CD14-positive monocyte (primary cell): ENCODE data around the gene THSD4. TPM values are rescaled to one million over a fixed set of nuclear protein-coding genes. Genes with fewer than 3 reads are reported as not detected.

Experiments
- DNase-seq, 3 donors: peaks; one replicate each; pipeline ENCODE4 v3.0.0-alpha.2; 2011 to 2022
- H2AFZ ChIP-seq: 2 replicates; pipeline ENCODE4 v1.6.0; 2012; ENCODE audit warnings: mild to moderate bottlenecking, low read depth, low read length, inconsistent platforms; ENCODE audit not compliant: insufficient read depth, poor library complexity, severe bottlenecking
- H3K27ac ChIP-seq, 2 donors: 1 replicate in 1 of 2; 2 replicates in 1 of 2; pipeline ENCODE4 v1.5.1; 2012 to 2013; ENCODE audit warnings: low read length in 2 of 2, control low read depth in 1 of 2, inconsistent platforms in 1 of 2, low read depth in 1 of 2, mild to moderate bottlenecking in 1 of 2
- H3K27me3 ChIP-seq, 2 donors: one replicate each; pipeline versions ENCODE4 v1.6.0 to v1.6.1; 2011 to 2013; ENCODE audit warnings: low read length in 2 of 2; ENCODE audit not compliant: control insufficient read depth in 2 of 2, insufficient read depth in 2 of 2
- H3K36me3 ChIP-seq, 2 donors: replicated peaks in 1 of 2; 1 replicate in 1 of 2; 2 replicates in 1 of 2; pipeline versions ENCODE4 v1.5.1 to v1.6.1; 2012 to 2013; ENCODE audit warnings: low read length in 2 of 2, control low read depth in 1 of 2, inconsistent platforms in 1 of 2, mild to moderate bottlenecking in 1 of 2; ENCODE audit not compliant: insufficient read depth in 2 of 2, control insufficient read depth in 1 of 2
- H3K4me1 ChIP-seq, 2 donors: 1 replicate in 1 of 2; 2 replicates in 1 of 2; pipeline versions ENCODE4 v1.5.1 to v1.6.1; 2012 to 2013; ENCODE audit warnings: low read length in 2 of 2, control low read depth in 1 of 2, inconsistent platforms in 1 of 2, mild to moderate bottlenecking in 1 of 2, moderate library complexity in 1 of 2; ENCODE audit not compliant: insufficient read depth in 2 of 2, control insufficient read depth in 1 of 2
- H3K4me2 ChIP-seq: replicated peaks from 2 replicates; pipeline ENCODE3; 2012; ENCODE audit warnings: low read length, moderate library complexity, mild to moderate bottlenecking; ENCODE audit not compliant: poor library complexity, severe bottlenecking; ENCODE audit errors: extremely low read depth
- H3K4me3 ChIP-seq, 3 experiments: fragments of 200-600 bp in 1 of 3; sonication (generic) in 1 of 3; replicated peaks in 1 of 3; 1 replicate in 2 of 3; 2 replicates in 1 of 3; pipeline ENCODE4 v1.5.1; 2011 to 2013; ENCODE audit warnings: low read length in 3 of 3, mild to moderate bottlenecking in 3 of 3, control low read depth in 2 of 3, low read depth in 2 of 3, inconsistent platforms in 1 of 3, moderate library complexity in 1 of 3
- H3K79me2 ChIP-seq: 2 replicates; pipeline ENCODE4 v1.6.0; 2012; ENCODE audit warnings: mild to moderate bottlenecking, control low read depth, inconsistent platforms, low read length, moderate library complexity; ENCODE audit not compliant: insufficient read depth
- H3K9ac ChIP-seq: 2 replicates; pipeline ENCODE4 v1.6.0; 2017; ENCODE audit warnings: low read length, mild to moderate bottlenecking; ENCODE audit not compliant: insufficient read depth, poor library complexity, severe bottlenecking
- H3K9me3 ChIP-seq, 2 donors: replicated peaks in 1 of 2; 1 replicate in 1 of 2; 2 replicates in 1 of 2; pipeline versions ENCODE4 v1.5.1 to v1.6.1; 2012 to 2013; ENCODE audit warnings: low read length in 2 of 2, control low read depth in 1 of 2; ENCODE audit not compliant: control insufficient read depth in 1 of 2, insufficient read depth in 1 of 2
- H4K20me1 ChIP-seq: 2 replicates; pipeline ENCODE4 v1.6.0; 2012; ENCODE audit warnings: mild to moderate bottlenecking, low read length, control low read depth, moderate library complexity; ENCODE audit not compliant: insufficient read depth
- H3K27ac Mint-ChIP-seq, 7 donors: one replicate each; pipeline ENCODE4 v1.8.0; 2020; ENCODE audit warnings: mild to moderate bottlenecking in 7 of 7, mixed read lengths in 7 of 7, moderate library complexity in 6 of 7, inconsistent platforms in 2 of 7
- H3K27me3 Mint-ChIP-seq, 3 donors: one replicate each; pipeline ENCODE4 v1.8.0; 2021 to 2022; ENCODE audit warnings: low read depth in 3 of 3, mild to moderate bottlenecking in 3 of 3, mixed read lengths in 3 of 3, moderate library complexity in 3 of 3, inconsistent platforms in 1 of 3
- H3K36me3 Mint-ChIP-seq, 2 donors: one replicate each; pipeline ENCODE4 v1.8.0; 2020; ENCODE audit warnings: mixed read lengths in 2 of 2, inconsistent platforms in 1 of 2, mild to moderate bottlenecking in 1 of 2
- H3K4me1 Mint-ChIP-seq: one replicate; pipeline ENCODE4 v1.8.0; 2020; ENCODE audit warnings: mild to moderate bottlenecking, mixed read lengths
- H3K4me3 Mint-ChIP-seq, 2 donors: one replicate each; pipeline ENCODE4 v1.8.0; 2020; ENCODE audit warnings: mild to moderate bottlenecking in 2 of 2, mixed read lengths in 2 of 2, moderate library complexity in 1 of 2
- H3K9me3 Mint-ChIP-seq, 7 donors: one replicate each; pipeline ENCODE4 v1.8.0; 2020 to 2022; ENCODE audit warnings: mixed read lengths in 7 of 7, mild to moderate bottlenecking in 6 of 7, moderate library complexity in 6 of 7, inconsistent platforms in 2 of 7
- WGBS: methylation state at CpG from one replicate; pipeline ENCODE4 v1.1.5; 2013; ENCODE audit warnings: missing lambda C conversion rate; ENCODE audit not compliant: insufficient coverage; 5-methylcytosine and 5-hydroxymethylcytosine counted together
- intact Hi-C, 2 donors: fragments of 100-400 bp; cut with micrococcal nuclease; formaldehyde crosslinking; loops; one replicate each; pipeline versions ENCODE4 v1.15.0 to v1.15.1; 2023
- polyA plus RNA-seq, 3 donors: library from polyadenylated mRNA; depleted of rRNA in 1 of 3; unstranded in 2 of 3; stranded (reverse) in 1 of 3; fragments of 300-500 nt in 2 of 3; fragments of >200 nt in 1 of 3; fragmentation: Illumina TruSeq in 2 of 3; gene quantifications; 1 replicate in 2 of 3; 2 replicates in 1 of 3; pipeline ENCODE4 v1.2.3, GENCODE V29; 2012 to 2021
- TF ChIP-seq, protein P1 (sequence below): fragments of 200-600 bp; IDR thresholded peaks from one replicate; pipeline ENCODE4 v1.8.0; 2022; ENCODE audit warnings: antibody characterized with exemption, mild to moderate bottlenecking

Gene THSD4
- polyA plus RNA-seq, 3 donors, result not detected

- no peaks in the 10 kb centered on the region for H3K4me1 ChIP-seq
- peaks cover 5 to 13% (median 11%) of the 10 kb centered on the region in 3 donors for H3K27me3 Mint-ChIP-seq
- no peak overlapping the region for H3K27ac Mint-ChIP-seq
- no peaks in the 10 kb centered on the region for H3K36me3 Mint-ChIP-seq
- H4K20me1 ChIP-seq, result no peaks in the 10 kb centered on the region
- no peaks in the 10 kb centered on the region for H3K27me3 ChIP-seq
- intact Hi-C loops, result no loop called here
- peaks cover 2 to 7% (median 5%) of the 10 kb centered on the region in 7 donors for H3K9me3 Mint-ChIP-seq
- no peak overlapping the region for H3K9ac ChIP-seq
- no peak overlapping the region for H3K27ac ChIP-seq
- no peaks in the 10 kb centered on the region for H3K9me3 ChIP-seq
- no peaks in the 10 kb centered on the region for H3K36me3 ChIP-seq
- TF ChIP-seq, protein P1, sequence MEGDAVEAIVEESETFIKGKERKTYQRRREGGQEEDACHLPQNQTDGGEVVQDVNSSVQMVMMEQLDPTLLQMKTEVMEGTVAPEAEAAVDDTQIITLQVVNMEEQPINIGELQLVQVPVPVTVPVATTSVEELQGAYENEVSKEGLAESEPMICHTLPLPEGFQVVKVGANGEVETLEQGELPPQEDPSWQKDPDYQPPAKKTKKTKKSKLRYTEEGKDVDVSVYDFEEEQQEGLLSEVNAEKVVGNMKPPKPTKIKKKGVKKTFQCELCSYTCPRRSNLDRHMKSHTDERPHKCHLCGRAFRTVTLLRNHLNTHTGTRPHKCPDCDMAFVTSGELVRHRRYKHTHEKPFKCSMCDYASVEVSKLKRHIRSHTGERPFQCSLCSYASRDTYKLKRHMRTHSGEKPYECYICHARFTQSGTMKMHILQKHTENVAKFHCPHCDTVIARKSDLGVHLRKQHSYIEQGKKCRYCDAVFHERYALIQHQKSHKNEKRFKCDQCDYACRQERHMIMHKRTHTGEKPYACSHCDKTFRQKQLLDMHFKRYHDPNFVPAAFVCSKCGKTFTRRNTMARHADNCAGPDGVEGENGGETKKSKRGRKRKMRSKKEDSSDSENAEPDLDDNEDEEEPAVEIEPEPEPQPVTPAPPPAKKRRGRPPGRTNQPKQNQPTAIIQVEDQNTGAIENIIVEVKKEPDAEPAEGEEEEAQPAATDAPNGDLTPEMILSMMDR, result no peak
- H3K4me1 Mint-ChIP-seq, result peaks cover 4% of the 10 kb centered on the region
- no peak overlapping the region for H3K4me3 Mint-ChIP-seq
- no peak overlapping the region for H3K4me2 ChIP-seq
- no peak overlapping the region for H3K4me3 ChIP-seq
- no peaks in the 10 kb centered on the region for H3K79me2 ChIP-seq
- no peak for DNase-seq
- WGBS, result 33% methylated on average over 1 of the region's 3 CpGs
- no peak overlapping the region for H2AFZ ChIP-seq
Measured at GRCh38 chr15:71275098-71275497, 159.8 kb downstream of the THSD4 start.

GRCh38 chr15:71275566-71276335 lies 160.5 kb downstream of the THSD4 start:
- Histone ChIP-seq H3K4me3 (no peak overlapping the region), H3K9ac (no peak overlapping the region), H2AFZ (no peak overlapping the region), H3K36me3 (no peaks in the 10 kb centered on the region), H3K9me3 (no peaks in the 10 kb centered on the region), H3K79me2 (no peaks in the 10 kb centered on the region), H3K27me3 (peaks cover 0 to 2% of the 10 kb centered on the region in 2 donors), H3K4me2 (no peak overlapping the region), H3K4me1 (no peaks in the 10 kb centered on the region), H3K27ac (no peak overlapping the region), H4K20me1 (no peaks in the 10 kb centered on the region)
- DNase-seq, result no peak
- Mint-ChIP-seq H3K4me1 (peaks cover 4% of the 10 kb centered on the region), H3K4me3 (no peak overlapping the region), H3K27ac (peak overlapping the region in 1 of 7 donors; percentile 30), H3K27me3 (peaks cover 7 to 17% (median 12%) of the 10 kb centered on the region in 3 donors), H3K36me3 (no peaks in the 10 kb centered on the region), H3K9me3 (peaks cover 0 to 7% (median 5%) of the 10 kb centered on the region in 7 donors)
- TF ChIP-seq, protein P1, result no peak
- intact Hi-C loops, result no loop called here
- 92% methylated on average over 4 of the region's 9 CpGs for WGBS
